ENCODE measurements around the gene LSAMP.

Gene LSAMP

DNA sequence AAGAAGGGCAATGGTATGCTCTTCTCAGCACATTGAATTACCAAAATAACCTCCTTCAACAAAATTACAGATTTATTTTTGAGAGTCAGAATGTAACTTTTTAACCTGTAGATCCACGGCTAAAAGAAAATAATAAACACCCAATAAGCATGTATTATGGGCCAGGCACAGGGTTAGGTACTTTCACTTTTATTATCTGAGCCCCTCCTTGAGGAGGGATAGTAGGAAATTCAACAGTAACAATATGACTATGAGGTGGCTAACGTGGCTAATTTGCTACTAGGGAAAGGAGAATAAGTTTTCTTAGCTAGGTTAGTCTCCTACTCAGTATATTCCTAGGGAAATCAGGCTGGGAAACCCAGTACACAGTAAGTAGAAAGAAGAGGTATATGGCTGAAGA lies 515.1 kb downstream of the LSAMP start:
- no peak overlapping the region for H3K4me3 ChIP-seq (ENCODE audit: low read depth, low read length)
- no peak overlapping the region for H3K27ac ChIP-seq (ENCODE audit: low read depth, low read length)

DNA sequence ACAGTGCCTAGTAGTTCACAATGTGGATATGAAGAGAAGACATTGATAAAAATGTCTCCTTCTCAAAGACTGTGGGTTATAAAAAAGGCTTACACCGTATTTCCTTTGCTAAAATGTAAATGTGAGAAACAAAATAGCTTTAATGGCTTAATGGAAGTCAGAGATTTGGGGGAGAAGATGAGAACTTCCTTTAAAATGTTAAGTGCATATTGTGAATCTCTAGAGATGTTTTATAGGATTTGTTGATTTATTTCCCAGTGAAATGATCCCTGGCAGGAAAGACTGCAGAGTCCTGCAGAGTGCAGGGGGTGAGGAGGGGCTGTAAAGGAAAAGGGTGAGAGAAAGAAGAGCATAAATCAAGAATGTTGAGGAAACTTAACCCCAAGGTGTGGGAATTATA lies 516.9 kb downstream of the LSAMP start:
- H3K27ac ChIP-seq (ENCODE audit: low read depth, low read length) = no peak overlapping the region
- no peak overlapping the region for H3K4me3 ChIP-seq (ENCODE audit: low read depth, low read length)
- no peaks in the 10 kb centered on the region for H3K9me3 ChIP-seq (ENCODE audit: control insufficient read depth, insufficient read depth, low read depth, low read length)
- no peaks in the 10 kb centered on the region for H3K27me3 ChIP-seq (ENCODE audit: control insufficient read depth, insufficient read depth, low read length)
- no peak overlapping the region for H3K9ac ChIP-seq (ENCODE audit: low read length)
- no peaks in the 10 kb centered on the region for H3K36me3 ChIP-seq (ENCODE audit: control insufficient read depth, insufficient read depth, low read length)
- H3K4me1 ChIP-seq (ENCODE audit: control insufficient read depth, insufficient read depth, low read length) = peaks cover 4% of the 10 kb centered on the region; the same call in 1 of the 2 replicates

More for the DNA sequence above, 515.1 kb downstream of the LSAMP start:
- Histone ChIP-seq H3K36me3 (ENCODE audit: control insufficient read depth, insufficient read depth, low read length) (no peaks in the 10 kb centered on the region), H3K9me3 (ENCODE audit: control insufficient read depth, insufficient read depth, low read depth, low read length) (no peaks in the 10 kb centered on the region), H3K4me1 (ENCODE audit: control insufficient read depth, insufficient read depth, low read length) (peaks cover 4% of the 10 kb centered on the region; the same call in 1 of the 2 replicates), H3K9ac (ENCODE audit: low read length) (no peak overlapping the region), H3K27me3 (ENCODE audit: control insufficient read depth, insufficient read depth, low read length) (no peaks in the 10 kb centered on the region)

DNA sequence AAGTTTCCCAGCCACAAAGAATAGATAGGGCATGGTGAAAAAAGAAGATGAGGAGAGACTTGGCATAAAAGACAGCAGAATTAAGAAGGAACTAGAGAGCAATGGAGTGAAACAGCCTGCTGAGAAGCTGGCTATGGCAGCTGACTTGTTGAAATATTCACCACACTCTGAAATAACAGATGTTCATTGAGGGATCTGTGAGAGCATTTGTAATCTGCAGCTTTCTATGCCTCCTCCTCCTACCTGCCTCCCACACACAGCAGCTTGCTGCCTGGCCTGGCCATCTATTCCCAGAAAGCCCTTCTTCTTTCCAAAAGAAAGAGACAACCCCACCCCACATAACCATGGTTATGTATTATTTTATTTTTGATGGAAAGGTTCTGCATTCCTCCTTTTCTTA lies 518.1 kb downstream of the LSAMP start:
- H3K36me3 ChIP-seq (ENCODE audit: control insufficient read depth, insufficient read depth, low read length) = no peaks in the 10 kb centered on the region
- no peak overlapping the region for H3K9ac ChIP-seq (ENCODE audit: low read length)
- H3K9me3 ChIP-seq (ENCODE audit: control insufficient read depth, insufficient read depth, low read depth, low read length) = no peaks in the 10 kb centered on the region
- no peak overlapping the region for H3K27ac ChIP-seq (ENCODE audit: low read depth, low read length)
- H3K4me1 ChIP-seq (ENCODE audit: control insufficient read depth, insufficient read depth, low read length) = peaks cover 7% of the 10 kb centered on the region
- H3K27me3 ChIP-seq (ENCODE audit: control insufficient read depth, insufficient read depth, low read length) = no peaks in the 10 kb centered on the region
- H3K4me3 ChIP-seq (ENCODE audit: low read depth, low read length) = no peak overlapping the region

DNA sequence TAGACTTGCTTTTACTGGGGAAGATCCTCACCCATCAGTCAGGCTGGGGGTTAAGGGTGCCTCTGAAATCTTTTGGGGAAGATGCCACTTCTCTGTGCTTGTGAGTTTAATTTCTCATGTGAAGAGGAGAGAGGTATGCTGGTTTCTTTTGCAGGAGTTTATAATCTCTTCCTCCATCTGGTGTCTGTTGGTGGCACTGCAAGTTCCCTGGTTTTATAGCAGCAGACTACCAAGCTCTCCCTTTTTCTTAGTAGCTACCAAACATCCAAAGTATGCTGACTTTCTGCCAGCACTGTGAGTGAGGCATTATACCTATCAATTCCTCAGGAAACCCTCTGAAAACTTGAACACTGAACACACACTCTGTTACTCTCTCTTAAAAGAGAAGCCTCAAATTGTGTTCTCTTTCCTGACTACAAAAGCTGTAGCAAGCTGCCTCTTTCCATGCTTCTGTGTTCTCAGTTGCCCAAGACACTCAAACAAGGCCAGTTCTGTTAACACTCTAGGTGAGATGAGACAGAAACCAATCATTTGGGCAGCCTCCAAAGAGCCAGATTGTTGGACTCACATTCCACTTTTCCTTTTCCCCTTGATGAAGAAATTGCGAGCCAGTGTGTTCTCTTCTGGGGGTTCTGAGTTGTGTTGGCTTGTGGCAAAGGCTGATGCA lies 522.5 kb downstream of the LSAMP start:
- Histone ChIP-seq H3K27me3 (ENCODE audit: control insufficient read depth, insufficient read depth, low read length) (no peaks in the 10 kb centered on the region), H3K9ac (ENCODE audit: low read length) (no peak overlapping the region), H3K9me3 (ENCODE audit: control insufficient read depth, insufficient read depth, low read depth, low read length) (no peaks in the 10 kb centered on the region), H3K4me1 (ENCODE audit: control insufficient read depth, insufficient read depth, low read length) (peaks cover 3% of the 10 kb centered on the region; the same call in 1 of the 2 replicates), H3K27ac (ENCODE audit: low read depth, low read length) (no peak overlapping the region), H3K4me3 (ENCODE audit: low read depth, low read length) (no peak overlapping the region), H3K36me3 (ENCODE audit: control insufficient read depth, insufficient read depth, low read length) (no peaks in the 10 kb centered on the region)

DNA sequence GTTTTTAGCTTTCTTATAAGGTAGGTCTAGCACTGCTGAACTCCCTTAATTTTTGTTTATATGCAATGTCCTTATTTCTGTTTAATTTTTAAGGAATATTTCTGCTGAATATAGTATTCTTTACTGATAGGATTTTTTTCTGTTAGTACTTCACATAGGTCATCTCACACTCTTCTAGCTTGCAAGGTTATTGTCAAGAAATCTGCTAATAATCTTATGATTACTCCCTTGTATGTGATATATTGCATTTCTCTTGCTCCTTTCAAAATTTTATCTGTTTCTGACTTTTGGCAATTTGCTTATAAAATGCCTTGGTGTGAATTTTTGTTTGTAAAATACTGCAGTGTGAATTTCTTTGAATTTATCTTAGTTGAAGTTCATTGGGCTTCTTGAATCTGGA lies 523.6 kb downstream of the LSAMP start:
- Histone ChIP-seq H3K27me3 (ENCODE audit: control insufficient read depth, insufficient read depth, low read length) (no peaks in the 10 kb centered on the region), H3K36me3 (ENCODE audit: control insufficient read depth, insufficient read depth, low read length) (no peaks in the 10 kb centered on the region), H3K9me3 (ENCODE audit: control insufficient read depth, insufficient read depth, low read depth, low read length) (no peaks in the 10 kb centered on the region), H3K9ac (ENCODE audit: low read length) (no peak overlapping the region), H3K4me1 (ENCODE audit: control insufficient read depth, insufficient read depth, low read length) (peaks cover 3% of the 10 kb centered on the region; the same call in 1 of the 2 replicates), H3K4me3 (ENCODE audit: low read depth, low read length) (no peak overlapping the region), H3K27ac (ENCODE audit: low read depth, low read length) (no peak overlapping the region)

DNA sequence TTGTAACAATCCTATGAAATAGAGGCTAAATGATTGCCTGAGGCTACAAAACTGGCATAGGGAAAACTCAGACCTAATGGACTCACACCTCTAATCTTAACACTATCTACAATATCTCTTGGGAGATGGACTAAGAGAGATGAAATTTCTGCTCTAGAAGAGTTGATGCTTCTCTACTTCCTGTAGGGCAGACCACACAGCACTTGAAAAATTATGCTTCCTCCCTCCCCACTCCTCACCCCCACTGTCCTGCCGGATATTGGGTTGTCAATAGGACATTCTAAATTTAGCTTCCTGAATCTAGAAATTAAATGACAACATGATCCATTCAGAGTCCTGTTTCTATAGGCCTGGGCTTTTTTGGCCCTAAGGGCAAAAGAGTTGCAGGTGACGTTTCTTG lies 526.4 kb downstream of the LSAMP start:
- Histone ChIP-seq H3K27ac (ENCODE audit: low read depth, low read length) (no peak overlapping the region), H3K4me1 (ENCODE audit: control insufficient read depth, insufficient read depth, low read length) (peaks cover 9% of the 10 kb centered on the region), H3K9ac (ENCODE audit: low read length) (no peak overlapping the region), H3K36me3 (ENCODE audit: control insufficient read depth, insufficient read depth, low read length) (no peaks in the 10 kb centered on the region), H3K9me3 (ENCODE audit: control insufficient read depth, insufficient read depth, low read depth, low read length) (no peaks in the 10 kb centered on the region), H3K27me3 (ENCODE audit: control insufficient read depth, insufficient read depth, low read length) (no peaks in the 10 kb centered on the region), H3K4me3 (ENCODE audit: low read depth, low read length) (no peak overlapping the region)

DNA sequence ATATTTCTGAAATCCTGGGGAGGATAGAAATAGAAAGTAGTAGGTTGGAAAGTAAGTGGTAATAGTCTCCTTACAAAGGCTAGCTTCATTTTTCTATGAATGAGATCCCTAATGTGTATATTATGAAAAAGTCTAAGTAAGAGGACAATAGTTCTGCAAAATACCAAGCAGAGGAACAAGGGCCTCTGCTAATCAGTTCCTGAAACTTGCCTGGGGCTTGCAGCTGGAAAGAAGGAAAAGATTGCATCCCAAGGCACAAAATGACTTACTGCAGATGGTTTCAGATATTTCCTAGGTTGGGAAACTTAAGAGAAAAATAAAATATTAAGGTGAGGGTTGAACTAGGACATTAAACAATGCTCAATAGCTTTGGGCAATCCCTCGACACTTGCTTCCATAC lies 528.4 kb downstream of the LSAMP start:
- Histone ChIP-seq H3K9ac (ENCODE audit: low read length) (no peak overlapping the region), H3K9me3 (ENCODE audit: control insufficient read depth, insufficient read depth, low read depth, low read length) (no peaks in the 10 kb centered on the region), H3K36me3 (ENCODE audit: control insufficient read depth, insufficient read depth, low read length) (no peaks in the 10 kb centered on the region), H3K27me3 (ENCODE audit: control insufficient read depth, insufficient read depth, low read length) (no peaks in the 10 kb centered on the region), H3K4me1 (ENCODE audit: control insufficient read depth, insufficient read depth, low read length) (peaks cover 10% of the 10 kb centered on the region), H3K4me3 (ENCODE audit: low read depth, low read length) (no peak overlapping the region), H3K27ac (ENCODE audit: low read depth, low read length) (no peak overlapping the region)

DNA sequence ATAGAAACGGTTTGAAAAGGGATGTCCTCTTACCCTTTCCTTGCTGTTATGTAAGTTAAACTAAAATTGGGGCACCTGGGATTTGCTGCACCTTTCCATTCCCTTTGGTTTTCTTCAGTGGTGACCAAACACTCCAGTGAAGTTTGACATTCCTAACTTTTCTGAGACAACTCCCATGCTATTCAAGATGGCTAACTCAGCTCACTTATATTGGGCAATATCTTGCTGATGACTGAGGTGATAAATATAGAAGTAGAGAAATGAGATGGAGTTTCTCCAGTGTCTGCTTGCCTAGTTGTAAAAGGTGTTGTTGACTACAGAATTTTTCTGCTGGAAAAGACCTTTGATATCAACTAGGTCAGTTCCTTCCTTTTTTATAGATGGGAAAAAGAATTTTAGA lies 530.2 kb downstream of the LSAMP start:
- H3K36me3 ChIP-seq (ENCODE audit: control insufficient read depth, insufficient read depth, low read length) = no peaks in the 10 kb centered on the region
- H3K9me3 ChIP-seq (ENCODE audit: control insufficient read depth, insufficient read depth, low read depth, low read length) = no peaks in the 10 kb centered on the region
- H3K4me3 ChIP-seq (ENCODE audit: low read depth, low read length) = no peak overlapping the region
- no peak overlapping the region for H3K27ac ChIP-seq (ENCODE audit: low read depth, low read length)
- H3K27me3 ChIP-seq (ENCODE audit: control insufficient read depth, insufficient read depth, low read length) = no peaks in the 10 kb centered on the region
- H3K4me1 ChIP-seq (ENCODE audit: control insufficient read depth, insufficient read depth, low read length) = peaks cover 10% of the 10 kb centered on the region
- no peak overlapping the region for H3K9ac ChIP-seq (ENCODE audit: low read length)

DNA sequence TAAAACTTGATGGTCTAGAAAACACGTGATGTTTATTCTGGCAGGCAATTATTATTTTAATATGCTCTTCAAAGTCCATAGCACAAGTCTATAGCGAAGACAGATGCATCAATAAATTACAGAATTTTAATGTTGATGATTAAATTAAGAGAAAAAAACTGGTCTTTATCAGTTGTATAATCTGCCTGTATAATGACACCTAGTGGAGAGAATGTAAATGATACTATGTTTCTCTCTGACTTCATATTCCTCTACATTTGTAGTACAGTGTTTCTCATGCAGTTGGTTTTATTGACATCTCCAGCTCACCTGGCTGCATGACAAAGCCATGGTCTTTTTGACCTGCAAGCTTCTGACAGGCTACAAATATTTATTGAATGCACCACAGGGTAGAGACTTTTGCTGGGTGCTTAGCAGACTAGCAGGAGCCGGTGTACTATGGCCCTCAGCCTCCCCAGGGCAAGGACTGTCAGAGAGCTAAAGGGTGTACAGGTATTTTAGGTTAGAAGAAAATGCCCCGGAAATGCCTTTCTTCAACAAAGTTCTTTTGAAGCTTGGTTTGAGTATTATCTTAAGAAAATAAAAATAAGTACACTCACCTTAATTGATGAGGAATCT lies 532.1 kb downstream of the LSAMP start:
- Histone ChIP-seq H3K9me3 (ENCODE audit: control insufficient read depth, insufficient read depth, low read depth, low read length) (no peaks in the 10 kb centered on the region), H3K4me1 (ENCODE audit: control insufficient read depth, insufficient read depth, low read length) (peaks cover 10% of the 10 kb centered on the region), H3K27me3 (ENCODE audit: control insufficient read depth, insufficient read depth, low read length) (no peaks in the 10 kb centered on the region), H3K36me3 (ENCODE audit: control insufficient read depth, insufficient read depth, low read length) (no peaks in the 10 kb centered on the region), H3K4me3 (ENCODE audit: low read depth, low read length) (no peak overlapping the region), H3K27ac (ENCODE audit: low read depth, low read length) (no peak overlapping the region), H3K9ac (ENCODE audit: low read length) (no peak overlapping the region)

DNA sequence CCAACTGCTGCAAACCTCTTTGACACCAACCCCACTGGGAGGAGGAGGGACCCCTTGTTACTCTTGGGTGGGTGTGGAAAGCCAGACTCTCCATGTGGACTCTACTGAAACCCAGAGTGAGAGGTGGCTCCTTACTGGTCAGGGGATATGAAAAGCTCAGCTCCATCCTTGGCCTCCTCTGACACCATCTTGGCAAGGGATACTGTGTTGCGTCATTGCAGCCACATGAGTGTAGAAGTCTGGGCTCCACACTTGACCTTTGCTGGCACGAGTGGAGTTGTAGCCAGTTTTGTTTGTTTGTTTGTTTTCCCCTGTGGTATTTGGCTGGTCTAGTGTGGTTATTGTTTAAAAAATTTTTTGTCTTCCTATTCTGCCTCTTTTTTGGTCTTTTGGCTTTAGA lies 532.9 kb downstream of the LSAMP start:
- Histone ChIP-seq H3K36me3 (ENCODE audit: control insufficient read depth, insufficient read depth, low read length) (no peaks in the 10 kb centered on the region), H3K4me1 (ENCODE audit: control insufficient read depth, insufficient read depth, low read length) (peaks cover 10% of the 10 kb centered on the region), H3K9ac (ENCODE audit: low read length) (no peak overlapping the region), H3K9me3 (ENCODE audit: control insufficient read depth, insufficient read depth, low read depth, low read length) (no peaks in the 10 kb centered on the region), H3K27ac (ENCODE audit: low read depth, low read length) (no peak overlapping the region), H3K4me3 (ENCODE audit: low read depth, low read length) (no peak overlapping the region), H3K27me3 (ENCODE audit: control insufficient read depth, insufficient read depth, low read length) (no peaks in the 10 kb centered on the region)

DNA sequence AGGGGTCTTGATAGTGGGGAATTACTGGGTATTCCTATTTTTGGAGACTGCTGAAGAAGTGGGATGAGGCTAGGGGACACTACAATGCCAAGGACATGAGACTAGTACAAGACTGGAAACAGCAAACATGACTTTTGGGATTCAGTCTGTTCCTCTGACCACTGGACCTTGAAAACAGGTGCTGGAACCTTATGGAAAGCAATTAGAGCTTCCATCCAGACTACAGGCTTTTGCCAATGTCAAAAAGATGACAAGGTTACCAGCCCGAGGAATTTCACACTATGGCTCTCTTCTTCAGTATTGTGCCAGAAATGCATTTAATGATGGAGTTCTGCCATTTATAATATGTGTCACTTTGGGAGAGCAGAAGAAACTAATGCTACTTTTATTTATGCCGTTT lies 539.4 kb downstream of the LSAMP start:
- Histone ChIP-seq H3K9me3 (ENCODE audit: control insufficient read depth, insufficient read depth, low read depth, low read length) (no peaks in the 10 kb centered on the region), H3K27me3 (ENCODE audit: control insufficient read depth, insufficient read depth, low read length) (no peaks in the 10 kb centered on the region), H3K36me3 (ENCODE audit: control insufficient read depth, insufficient read depth, low read length) (no peaks in the 10 kb centered on the region), H3K9ac (ENCODE audit: low read length) (no peak overlapping the region), H3K4me1 (ENCODE audit: control insufficient read depth, insufficient read depth, low read length) (no peaks in the 10 kb centered on the region), H3K4me3 (ENCODE audit: low read depth, low read length) (no peak overlapping the region), H3K27ac (ENCODE audit: low read depth, low read length) (no peak overlapping the region)

All from HUES6 (cell line).